Left lung (tissue), 10 donors: ENCODE results near the gene ANTXRL. TPM values are rescaled to one million over a fixed set of nuclear protein-coding genes. Genes with fewer than 3 reads are reported as not detected.
"Not testable (repeated sequence)": the region's sequence is repeated elsewhere in the genome, so short reads cannot be mapped to it uniquely, and the experiment has no call there.

Source experiments
- ATAC-seq: fragments of 200-7000 bp; cut with Tn5 transposase; one replicate; pipeline ENCODE4 v1.9.1; 2020; ENCODE audit warnings: moderate library complexity
- DNase-seq, 4 donors: peaks; one replicate each; pipeline ENCODE4 v3.0.0-alpha.2; 2013 to 2020
- H3K27ac ChIP-seq, 2 donors: fragments of 200-600 bp; sonication (generic) in 1 of 2; one replicate each; pipeline versions ENCODE4 v1.5.0 to v1.8.0; 2020 to 2021
- H3K27me3 ChIP-seq, 2 donors: fragments of 200-600 bp; sonication (generic) in 1 of 2; one replicate each; pipeline versions ENCODE4 v1.5.0 to v1.8.0; 2020 to 2021
- H3K36me3 ChIP-seq, 2 donors: fragments of 200-600 bp; sonication (generic) in 1 of 2; one replicate each; pipeline versions ENCODE4 v1.5.0 to v1.8.0; 2020 to 2021
- H3K4me1 ChIP-seq, 2 donors: fragments of 200-600 bp; one replicate each; pipeline ENCODE4 v1.8.0; 2021
- H3K4me3 ChIP-seq, 2 donors: fragments of 200-600 bp; sonication (generic) in 1 of 2; one replicate each; pipeline versions ENCODE4 v1.5.0 to v1.8.0; 2020 to 2021; ENCODE audit warnings: mild to moderate bottlenecking in 1 of 2
- H3K9me3 ChIP-seq, 2 donors: fragments of 200-600 bp; sonication (generic) in 1 of 2; one replicate each; pipeline versions ENCODE4 v1.5.0 to v1.8.0; 2020 to 2021
- intact Hi-C, 2 donors: fragments of 100-400 bp; cut with DNase I; formaldehyde crosslinking; loops; one replicate each; pipeline versions ENCODE4 v1.11.2 to v1.14.2; 2022
- polyA plus RNA-seq, 6 donors: library from polyadenylated mRNA; unstranded; fragments of 120-200 nt; gene quantifications; one replicate each; pipeline ENCODE4 v1.2.1, GENCODE V29; 2013; ENCODE audit not compliant: insufficient read length in 6 of 6
- total RNA-seq, 2 donors: library from RNA; stranded (reverse); fragmentation: NEBNext Ultra II Directional; extraction: Animal tissue kit (Norgen Biotek cat#: 25700); gene quantifications; one replicate each; pipeline ENCODE4 v1.2.1, GENCODE V29; 2021
- TF ChIP-seq, protein P1 (sequence below), 2 donors: fragments of 200-600 bp; sonication (generic) in 1 of 2; IDR thresholded peaks; one replicate each; pipeline versions ENCODE4 v1.5.0 to v1.8.0; 2021; ENCODE audit warnings: antibody characterized with exemption in 2 of 2
- donor health status: DM: no; HTN: yes; CAD: no.
- donor health status: DM: no; HTN: no; CAD: no.

Gene ANTXRL
- total and polyA plus RNA-seq, 8 donors: not detected

DNA sequence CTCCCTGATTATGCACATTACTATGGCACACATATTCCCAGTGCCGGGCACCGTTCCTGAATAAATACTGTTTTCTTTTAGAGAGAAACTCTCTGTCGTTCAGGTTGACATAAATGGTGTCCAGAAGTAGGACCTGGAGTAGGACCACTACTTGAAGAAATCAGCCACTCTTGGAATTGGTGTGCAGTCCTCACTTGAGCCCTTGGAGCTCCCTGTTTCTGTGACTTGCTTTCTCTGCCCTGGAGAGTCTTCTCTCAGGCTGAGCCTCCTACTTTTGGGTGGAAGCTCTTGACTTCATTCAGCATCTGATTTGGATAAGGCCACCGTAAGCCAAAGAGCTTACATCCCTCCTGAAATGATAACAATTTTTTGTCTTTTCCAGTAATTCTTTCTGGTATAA is 29.7 kb upstream of the ANTXRL start:
- Histone ChIP-seq H3K4me3 (no peak overlapping the region), H3K27ac (no peak overlapping the region), H3K27me3 (no peaks in the 10 kb centered on the region), H3K36me3 (no peaks in the 10 kb centered on the region), H3K9me3 (no peaks in the 10 kb centered on the region), H3K4me1 (no peaks in the 10 kb centered on the region)
- intact Hi-C loops: no loop called here
- ATAC-seq (no peak), DNase-seq (no peak)
- TF ChIP-seq, protein P1, sequence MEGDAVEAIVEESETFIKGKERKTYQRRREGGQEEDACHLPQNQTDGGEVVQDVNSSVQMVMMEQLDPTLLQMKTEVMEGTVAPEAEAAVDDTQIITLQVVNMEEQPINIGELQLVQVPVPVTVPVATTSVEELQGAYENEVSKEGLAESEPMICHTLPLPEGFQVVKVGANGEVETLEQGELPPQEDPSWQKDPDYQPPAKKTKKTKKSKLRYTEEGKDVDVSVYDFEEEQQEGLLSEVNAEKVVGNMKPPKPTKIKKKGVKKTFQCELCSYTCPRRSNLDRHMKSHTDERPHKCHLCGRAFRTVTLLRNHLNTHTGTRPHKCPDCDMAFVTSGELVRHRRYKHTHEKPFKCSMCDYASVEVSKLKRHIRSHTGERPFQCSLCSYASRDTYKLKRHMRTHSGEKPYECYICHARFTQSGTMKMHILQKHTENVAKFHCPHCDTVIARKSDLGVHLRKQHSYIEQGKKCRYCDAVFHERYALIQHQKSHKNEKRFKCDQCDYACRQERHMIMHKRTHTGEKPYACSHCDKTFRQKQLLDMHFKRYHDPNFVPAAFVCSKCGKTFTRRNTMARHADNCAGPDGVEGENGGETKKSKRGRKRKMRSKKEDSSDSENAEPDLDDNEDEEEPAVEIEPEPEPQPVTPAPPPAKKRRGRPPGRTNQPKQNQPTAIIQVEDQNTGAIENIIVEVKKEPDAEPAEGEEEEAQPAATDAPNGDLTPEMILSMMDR (IDR thresholded peaks at IDR 0.05): no peak

DNA sequence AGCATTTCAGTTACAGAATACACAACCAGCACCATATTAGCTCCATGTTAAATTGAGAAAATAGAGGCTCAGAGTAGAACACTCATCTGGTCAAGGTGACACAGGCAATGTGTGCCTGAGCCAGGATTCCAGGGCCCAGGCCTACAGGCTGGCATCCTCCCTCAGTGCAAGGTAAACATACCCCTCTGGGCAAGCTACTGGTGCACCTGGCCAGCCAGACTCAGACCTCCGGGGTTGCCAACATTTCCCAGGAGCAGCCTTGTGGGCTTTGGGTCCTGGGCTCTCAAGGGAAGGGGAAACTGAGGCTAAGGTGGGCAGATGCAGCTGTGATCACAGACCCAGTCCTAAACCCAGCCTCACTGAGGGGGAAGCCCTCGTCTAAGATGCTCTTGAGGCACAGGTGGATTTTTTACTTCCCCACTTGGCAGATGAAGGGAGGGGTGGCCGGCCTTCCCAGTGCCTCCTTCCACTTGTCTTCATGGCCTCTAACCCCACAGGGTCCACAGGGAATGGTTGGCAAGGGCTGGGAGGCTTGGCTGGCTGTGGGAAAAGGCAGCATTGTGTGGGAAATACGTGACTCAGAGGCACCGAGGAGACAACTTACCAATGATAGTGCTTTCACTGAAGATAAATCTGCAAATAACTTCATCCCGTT is 23.8 kb upstream of the ANTXRL start:
- H3K27ac ChIP-seq, H3K4me3 ChIP-seq, intact Hi-C loops, H3K4me1 ChIP-seq, H3K9me3 ChIP-seq, H3K36me3 ChIP-seq, DNase-seq, H3K27me3 ChIP-seq, ATAC-seq: not testable (repeated sequence)

DNA sequence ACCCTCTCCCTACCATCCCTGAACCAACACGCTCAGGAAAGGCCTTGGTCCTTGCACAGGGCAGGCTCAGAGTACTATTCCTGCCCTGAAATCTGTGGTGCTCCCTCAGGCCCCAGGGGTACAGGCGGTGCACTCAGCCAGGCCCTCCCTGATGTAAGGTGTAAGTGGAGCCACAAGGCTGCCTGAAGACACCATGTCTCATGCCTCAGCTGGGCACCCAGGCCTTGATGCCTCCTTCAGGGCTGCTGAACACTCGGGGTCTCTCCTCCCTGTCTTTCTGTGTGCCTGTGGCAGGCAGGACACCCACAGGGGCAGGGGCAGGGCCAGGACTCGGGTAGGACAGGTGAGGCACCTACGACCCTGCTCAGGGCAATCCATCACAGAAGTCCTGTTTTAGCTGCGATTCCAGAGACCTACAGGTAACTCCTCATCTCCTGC is 22.9 kb upstream of the ANTXRL start:
- no peak for ATAC-seq
- Histone ChIP-seq H3K27ac (no peak overlapping the region), H3K4me3 (no peak overlapping the region), H3K4me1 (no peaks in the 10 kb centered on the region), H3K9me3 (no peaks in the 10 kb centered on the region), H3K27me3 (no peaks in the 10 kb centered on the region), H3K36me3 (no peaks in the 10 kb centered on the region)
- intact Hi-C loops: no loop called here
- DNase-seq: peak in 1 of 4 donors; percentile 52
- TF ChIP-seq, protein P1 (IDR thresholded peaks at IDR 0.05): no peak

DNA sequence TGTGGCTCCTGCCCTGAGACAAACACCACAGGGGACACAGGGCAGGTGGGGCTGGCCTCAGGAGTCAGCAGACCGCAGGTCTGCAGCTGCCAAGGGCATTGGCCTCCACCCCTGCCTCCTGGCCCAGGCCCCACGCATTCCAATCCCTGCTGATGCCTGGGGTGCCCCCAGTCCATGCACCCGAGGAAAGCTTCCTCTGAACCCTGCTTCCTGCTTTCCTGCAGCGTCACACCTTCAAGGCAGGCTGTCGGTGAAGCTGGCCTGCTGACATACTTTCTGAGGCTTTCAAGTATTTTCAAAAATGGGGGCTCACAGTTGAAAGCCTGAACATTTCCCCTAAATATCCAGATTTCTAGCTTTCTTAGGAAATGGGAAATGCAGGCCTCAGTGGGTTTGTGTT is 22.5 kb upstream of the ANTXRL start:
- intact Hi-C loops: no loop called here
- no peaks in the 10 kb centered on the region for H3K27me3 ChIP-seq
- H3K36me3 ChIP-seq: no peaks in the 10 kb centered on the region
- ATAC-seq (no peak), DNase-seq (no peak)
- TF ChIP-seq, protein P1 (IDR thresholded peaks at IDR 0.05): no peak
- no peak overlapping the region for H3K27ac ChIP-seq
- no peaks in the 10 kb centered on the region for H3K9me3 ChIP-seq
- H3K4me1 ChIP-seq: no peaks in the 10 kb centered on the region
- H3K4me3 ChIP-seq: no peak overlapping the region

DNA sequence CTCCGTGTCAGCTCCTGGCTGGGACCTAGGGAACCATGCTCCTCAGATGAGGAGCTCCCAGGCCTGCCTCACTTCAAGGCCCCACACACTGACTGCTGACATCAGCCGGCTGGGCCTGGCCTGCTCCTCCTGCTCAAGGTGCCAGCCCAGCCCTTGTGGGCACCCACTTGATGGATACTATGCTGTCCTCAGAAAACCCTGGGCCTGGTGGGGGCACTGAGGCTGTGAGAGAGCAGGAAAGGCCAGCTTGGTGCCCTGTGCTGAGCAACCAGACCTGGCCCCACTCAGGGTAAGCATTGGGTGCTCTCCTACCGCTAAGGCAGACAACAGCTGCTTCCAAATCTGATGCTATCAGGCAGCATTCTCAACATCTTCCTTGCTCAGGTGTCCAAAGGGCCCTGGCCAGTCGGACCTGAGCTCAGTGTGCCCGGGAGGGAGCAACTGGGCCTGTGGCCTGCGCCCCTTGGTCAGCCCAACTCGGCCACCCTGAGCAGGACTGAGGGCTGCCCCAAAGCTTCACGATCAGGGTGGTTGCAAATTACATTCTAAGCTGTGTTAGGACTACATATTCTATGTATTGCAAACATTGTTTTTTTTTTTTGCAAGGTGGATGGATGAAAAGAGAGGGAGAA is 21.9 kb upstream of the ANTXRL start:
- Histone ChIP-seq H3K4me1 (no peaks in the 10 kb centered on the region), H3K4me3 (no peak overlapping the region), H3K27me3 (no peaks in the 10 kb centered on the region), H3K27ac (no peak overlapping the region), H3K9me3 (no peaks in the 10 kb centered on the region), H3K36me3 (no peaks in the 10 kb centered on the region)
- ATAC-seq: no peak
- DNase-seq: peak in 1 of 4 donors; percentile 62
- TF ChIP-seq, protein P1 (IDR thresholded peaks at IDR 0.05): no peak
- intact Hi-C loops: no loop called here

DNA sequence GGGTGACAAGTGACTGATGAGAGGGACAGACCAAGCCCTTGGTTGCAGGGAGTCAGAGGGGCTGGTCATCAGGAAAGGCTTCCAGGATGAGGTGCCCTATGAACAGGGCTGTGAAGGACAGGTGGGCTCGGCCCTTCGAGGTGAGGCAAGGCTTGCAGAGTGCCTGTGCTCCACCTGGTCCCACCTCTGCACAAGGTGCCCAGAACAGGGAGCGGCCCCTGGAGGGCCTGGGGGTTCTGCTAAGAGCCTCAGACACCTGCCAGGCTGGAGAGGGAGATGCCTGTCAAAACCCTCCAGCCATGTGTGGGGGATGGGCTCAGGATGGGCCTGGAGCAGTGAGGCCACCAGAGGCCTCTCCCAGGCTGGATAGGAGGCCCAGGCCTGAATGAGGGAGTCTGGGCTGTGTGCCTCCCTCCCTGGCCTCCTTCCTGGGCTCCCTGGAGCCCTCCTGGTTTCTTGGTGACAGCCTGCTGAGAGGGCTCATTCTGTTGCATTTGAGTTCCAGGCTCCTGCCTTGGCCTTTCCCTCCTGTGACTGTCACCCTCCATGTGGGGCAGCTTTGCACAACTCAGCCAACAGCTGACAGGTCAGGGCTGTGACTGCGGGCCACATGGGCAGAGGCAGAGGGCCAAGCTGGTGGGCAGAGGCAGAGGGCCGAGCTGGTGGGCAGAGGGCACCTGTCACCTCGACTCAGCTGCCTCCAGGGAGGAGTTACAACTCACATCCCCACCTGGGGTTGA is 21.1 kb upstream of the ANTXRL start:
- intact Hi-C loops, H3K36me3 ChIP-seq, ATAC-seq, DNase-seq, H3K27ac ChIP-seq, H3K4me3 ChIP-seq, H3K27me3 ChIP-seq, H3K9me3 ChIP-seq, H3K4me1 ChIP-seq: not testable (repeated sequence)
